ENCODE measurements around the gene DNAH7.

Gene DNAH7

DNA sequence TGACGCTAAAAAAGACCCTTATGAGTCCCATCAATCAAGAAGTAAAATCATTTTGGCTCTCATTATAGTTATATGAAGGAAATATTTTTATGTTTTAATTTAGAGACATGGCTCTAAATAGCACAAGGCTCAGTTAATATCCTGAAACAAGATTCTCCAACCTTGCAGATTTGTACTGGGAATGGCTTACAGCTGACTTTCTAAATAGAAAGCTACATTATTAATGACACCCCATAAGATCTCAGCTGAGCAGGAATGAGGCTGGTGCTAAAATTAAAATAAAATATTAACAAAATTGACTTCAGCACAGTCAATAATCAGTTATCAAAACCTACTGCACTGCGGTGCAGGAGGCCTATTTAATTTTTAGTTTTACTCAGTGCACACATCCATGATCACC, 274.8 kb downstream of the DNAH7 start:
- no peak for DNase-seq

DNA sequence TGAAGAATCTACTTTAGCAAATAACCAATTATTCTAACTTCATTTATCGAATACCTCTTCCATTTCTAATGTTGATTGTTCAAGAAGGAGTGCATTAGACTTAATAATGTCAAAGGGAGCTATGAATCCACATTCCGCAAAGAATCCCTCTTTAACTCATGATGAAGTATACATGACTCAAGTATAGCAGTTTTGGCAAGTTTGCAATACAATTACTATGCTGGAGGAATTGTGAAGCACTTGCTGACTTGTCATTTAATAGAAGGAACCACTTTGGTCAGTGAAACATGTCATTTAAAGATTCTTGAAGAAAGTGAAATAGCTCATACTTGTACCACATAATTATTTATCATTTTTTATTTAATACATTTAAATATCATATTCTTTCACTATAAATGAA, 286.5 kb downstream of the DNAH7 start:
- DNase-seq: no peak

DNA sequence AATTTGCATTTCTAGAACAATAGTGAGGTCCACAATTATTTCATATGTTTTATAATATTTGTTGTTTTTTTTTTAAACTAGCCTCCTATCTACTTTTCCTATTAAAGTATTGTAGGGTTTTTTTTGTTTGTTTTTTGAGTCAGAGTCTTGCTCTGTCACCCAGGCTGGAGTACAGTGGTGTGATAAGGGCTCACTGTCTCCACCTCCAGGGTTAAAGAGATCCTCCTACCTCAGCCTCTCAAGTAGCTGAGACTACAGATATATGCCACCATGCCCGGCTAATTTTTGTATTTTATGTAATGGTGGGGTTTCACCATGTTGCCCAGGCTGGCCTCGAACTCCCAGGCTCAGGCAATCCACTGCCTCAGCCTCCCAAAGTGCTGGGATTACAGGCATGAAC, 289.1 kb downstream of the DNAH7 start:
- no peak for DNase-seq

DNA sequence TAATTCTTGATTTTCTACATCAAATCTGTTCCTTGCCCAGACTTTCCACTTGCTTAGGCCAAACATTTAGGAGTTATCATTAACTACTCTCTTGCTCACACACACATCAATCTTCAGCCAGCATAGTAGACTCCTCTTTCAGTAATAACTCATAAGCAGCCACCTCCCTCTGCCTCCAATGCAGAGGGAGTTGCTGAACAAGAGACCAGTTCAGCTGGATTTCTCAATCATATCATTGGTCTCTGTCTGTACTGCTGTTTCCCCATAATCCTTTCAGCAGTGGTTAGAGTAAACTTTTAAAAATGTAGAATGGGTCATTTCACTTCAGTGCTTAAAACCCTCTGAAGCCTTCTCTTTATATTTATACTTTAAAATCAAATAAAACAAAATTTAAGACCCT, 298.7 kb downstream of the DNAH7 start:
- no peak for DNase-seq

DNA sequence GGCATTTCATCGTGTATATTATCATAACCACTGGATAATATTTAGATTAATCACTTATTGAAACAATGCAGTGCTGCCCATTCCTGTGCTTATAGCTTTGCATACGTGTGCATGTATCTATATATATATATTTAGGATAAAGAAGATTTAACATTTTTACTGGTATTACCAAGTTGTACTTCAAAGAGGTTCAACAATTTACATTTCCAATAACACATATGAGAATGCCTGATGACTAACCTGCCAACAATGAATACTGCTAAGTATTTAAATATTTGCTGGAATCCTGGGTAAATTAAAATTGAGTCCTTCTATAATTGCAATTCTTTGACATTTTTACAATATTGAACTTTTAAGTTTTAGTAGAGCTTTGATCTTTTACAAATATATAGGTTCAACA, 300.2 kb downstream of the DNAH7 start:
- no peak for DNase-seq

DNA sequence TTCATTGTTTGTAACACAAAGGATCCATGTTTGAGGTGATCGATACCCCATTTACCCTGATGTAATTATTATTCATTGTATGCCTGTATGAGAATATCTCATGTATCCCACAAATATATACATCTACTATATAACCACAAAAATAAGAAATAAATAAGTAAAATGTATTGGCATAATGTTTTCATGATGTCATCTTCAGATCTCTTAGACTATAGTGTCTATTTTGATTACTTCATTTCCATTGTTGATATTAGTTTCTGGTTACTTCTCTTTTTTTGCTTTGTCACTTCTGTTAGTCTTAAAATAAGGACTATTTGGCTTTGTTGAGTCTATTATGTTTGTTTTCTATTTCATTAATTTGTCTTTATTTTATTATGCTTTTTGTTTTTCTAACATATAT, 301.9 kb downstream of the DNAH7 start:
- DNase-seq: no peak

DNA sequence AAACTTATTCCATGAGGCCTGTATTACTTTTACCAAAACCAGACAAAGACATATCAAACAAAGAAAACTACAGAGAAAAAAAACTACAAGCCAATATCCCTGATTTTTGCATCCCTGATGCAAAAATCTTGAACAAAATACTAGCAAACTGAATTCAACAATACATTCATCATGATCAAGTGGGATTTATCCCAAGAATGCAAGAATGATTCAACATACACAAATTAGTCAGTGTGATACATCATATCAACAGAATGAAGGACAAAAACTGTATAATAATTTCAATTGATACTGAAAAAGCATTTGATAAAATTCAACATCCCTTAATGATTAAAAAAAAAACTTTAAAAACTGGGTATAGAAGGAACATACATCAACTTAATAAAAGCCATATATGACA, 304.8 kb downstream of the DNAH7 start:
- DNase-seq: no peak

DNA sequence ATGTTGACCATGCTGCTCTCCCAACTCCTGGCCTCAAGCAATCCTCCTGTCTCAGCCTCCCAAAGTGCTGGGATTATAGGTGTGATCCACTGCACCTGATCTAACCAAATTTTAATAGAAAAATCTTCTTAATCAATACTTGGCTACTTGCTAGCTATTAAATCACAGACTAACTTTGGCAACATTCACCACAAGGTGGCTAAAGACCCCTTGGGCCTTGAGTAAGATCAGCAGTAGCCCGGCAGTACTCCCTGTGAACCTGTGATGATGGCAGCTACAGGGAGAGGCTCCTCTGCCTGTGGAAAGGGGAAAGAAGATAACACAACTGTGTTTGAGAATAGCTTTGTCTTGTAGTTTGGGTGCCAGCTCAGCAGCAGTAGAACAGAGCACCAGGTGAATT, 308.8 kb downstream of the DNAH7 start:
- no peak for DNase-seq

DNA sequence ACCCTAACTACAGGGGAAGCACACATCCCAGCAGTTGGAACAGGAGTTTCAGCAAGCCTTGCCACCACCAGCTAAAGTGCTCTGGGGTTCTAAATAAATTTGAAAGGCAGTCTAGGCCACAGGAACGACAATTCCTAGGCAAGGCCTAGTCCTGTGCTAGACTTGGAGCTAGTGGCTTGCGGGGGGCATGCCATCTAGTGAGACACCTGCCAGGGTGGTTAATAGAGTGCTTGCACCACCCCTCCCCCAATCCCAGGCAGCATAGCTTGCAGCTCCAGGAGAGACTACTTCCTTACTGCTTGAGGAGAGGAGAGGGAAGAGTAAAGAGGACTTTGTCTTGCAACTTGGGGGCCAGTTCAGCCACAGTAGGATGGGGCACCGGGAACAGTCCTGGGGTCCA, 309.8 kb downstream of the DNAH7 start:
- no peak for DNase-seq

DNA sequence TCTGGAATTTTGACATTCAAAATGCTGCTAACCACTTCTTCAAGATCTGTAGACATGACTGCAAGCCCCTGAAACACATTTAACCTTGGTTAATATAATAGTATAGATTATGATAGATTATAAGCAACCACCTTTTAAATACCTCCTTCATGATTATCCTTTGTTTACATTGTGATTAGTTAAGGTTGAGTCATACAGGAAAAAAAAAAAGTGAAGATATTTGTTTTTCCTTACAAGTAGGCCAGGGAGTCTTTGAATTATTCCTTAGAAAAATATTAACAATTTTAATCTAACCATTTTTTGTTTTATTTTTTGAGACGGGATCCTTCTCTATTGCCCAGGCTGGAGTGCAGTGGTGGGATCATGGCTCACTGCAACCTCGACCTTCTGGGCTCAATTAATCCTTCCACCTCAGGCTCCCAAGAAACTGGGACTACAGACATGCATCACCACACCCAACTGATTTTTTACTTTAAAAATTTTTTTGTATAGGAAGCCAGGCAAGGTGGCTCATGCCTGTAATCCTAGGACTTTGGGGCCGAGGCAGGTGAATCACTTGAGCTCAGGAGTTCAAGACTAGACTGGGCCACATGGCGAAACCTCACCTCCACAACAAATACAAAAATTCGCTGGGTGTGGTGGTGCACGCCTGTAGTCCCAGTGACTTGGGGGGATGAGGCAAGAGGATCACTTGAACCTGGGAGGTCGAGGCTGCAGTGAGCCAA, 312.3 kb downstream of the DNAH7 start:
- no peak for DNase-seq

DNA sequence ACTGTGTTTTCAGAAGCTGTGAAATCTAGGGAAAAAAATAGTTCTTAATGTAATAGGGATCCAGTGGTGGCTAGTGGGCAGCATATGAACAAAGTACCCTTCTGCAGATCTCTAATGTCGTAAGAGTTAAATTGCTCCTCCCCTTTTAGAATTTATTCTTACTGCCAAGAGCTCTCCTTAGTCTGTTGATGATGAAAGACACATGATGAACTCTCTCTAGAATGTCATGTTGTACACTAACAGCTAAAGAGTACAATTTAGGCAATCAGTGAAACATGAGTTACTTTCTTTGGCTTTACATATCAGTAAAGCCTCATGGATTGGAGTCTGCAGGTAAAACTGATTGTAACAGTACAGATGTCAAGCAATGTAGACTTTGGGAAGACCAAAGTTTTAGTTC, 327.4 kb downstream of the DNAH7 start:
- DNase-seq: no peak

DNA sequence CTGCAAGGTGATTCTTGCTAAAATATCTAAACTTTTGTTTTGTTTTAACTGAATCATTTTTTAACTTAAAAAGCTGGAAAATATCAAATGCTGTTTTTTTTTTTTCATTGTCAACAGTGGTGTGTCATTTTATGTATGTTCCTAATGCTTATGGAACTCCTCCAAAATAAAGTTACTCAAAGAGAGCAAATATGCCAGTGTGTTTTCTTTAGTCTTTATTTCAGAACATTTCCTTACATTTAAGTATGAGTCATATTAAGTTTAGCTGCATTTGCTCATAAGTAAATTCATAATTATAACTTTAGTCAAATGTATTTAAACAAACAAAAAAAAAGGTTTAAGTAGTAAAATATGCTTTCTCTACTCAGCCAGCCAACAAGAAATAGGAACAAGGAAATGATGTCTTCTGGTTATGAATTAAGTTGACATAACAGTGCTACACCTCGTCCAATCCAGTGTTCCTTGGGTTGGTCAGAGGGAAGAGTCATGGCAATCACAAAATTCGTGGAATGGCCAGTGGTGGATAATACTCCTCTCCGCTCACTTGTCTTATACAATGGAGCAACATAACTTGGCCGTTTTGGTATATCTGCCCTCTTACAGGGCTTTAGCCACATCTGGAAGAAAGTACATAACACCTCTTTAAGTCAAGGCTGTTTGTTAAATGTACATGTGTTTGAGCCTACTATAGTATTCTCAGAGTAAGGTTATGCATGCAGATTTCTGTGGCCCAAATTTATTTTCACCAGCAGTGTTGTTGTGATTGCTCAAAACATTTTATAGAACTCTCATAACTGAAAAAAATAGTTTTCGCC, 330.9 kb downstream of the DNAH7 start:
- DNase-seq: no peak

DNA sequence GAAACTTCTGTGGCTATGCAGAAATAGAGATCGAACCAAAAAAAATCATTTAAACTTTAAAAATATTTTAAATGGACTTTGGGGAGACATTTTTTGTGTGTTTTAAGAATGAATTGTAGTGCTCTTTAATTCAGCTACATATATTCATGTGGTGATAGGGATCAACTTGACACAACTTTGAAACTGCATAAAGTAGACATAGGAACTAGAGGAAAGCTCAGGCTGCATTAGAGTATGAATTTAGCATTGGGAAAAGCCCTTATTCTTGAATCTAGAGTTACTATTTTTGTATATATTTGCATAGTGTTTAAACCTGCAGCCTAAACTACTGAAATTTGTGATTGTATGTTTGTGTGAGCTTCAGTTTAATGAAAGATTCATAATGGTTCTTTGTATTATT, 333.3 kb downstream of the DNAH7 start:
- no peak for DNase-seq

DNA sequence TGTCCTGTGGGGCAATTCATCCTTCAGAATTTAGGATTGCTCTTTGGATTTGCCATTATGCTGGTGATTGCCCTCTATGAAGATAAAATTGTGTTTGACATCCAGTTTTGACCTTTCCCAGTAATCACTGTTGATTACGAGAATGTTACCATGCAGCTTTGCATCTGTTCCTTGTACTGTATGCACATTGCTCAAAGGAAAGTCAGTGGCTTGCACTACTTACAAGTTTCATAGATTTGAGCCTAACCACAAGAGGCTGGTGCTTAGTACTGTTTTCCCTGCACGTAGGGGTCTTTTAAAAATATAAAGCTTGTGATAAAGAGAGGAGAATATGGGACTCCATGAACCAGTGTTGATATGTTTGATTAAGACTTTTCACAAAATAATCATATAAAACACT, 333.7 kb downstream of the DNAH7 start:
- DNase-seq: no peak

DNA sequence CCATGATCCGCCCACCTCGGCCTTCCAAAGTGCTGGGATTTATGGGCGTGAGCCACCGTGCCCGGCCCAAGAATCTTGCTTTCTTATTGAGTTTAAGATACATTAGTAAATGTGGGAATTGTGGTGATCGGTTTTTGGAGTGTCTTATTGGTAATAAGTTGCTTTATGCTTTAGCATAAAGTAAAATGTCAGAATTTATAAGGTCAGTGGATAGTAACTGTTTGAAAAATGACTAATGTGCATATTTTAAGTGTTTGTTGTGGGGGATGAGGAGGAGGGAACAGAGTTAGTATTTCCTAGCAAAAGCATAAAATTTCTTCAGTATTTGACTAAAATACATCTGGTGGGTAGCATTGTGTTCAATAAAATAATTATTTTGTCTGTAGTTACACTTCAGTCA, 334.2 kb downstream of the DNAH7 start:
- no peak for DNase-seq

DNA sequence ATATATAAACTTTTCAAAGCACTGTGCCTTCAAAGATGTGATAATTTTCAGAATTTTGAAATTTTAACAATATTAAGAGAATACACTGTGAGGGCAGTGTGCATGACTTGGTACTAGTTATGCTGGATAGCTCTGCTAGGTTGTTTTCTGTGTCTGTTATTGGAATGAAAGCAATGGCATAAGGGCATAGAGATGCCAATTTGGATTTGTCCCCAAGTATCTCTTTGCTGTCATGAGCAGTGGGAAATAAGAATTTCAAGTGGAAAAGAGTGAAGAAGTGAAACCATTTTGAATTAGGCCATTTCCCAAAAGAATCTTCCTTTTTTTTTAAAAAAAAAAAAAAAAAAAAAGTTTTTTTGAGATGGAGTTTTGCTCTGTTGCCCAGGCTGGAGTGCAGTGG, 334.8 kb downstream of the DNAH7 start:
- DNase-seq: no peak

DNA sequence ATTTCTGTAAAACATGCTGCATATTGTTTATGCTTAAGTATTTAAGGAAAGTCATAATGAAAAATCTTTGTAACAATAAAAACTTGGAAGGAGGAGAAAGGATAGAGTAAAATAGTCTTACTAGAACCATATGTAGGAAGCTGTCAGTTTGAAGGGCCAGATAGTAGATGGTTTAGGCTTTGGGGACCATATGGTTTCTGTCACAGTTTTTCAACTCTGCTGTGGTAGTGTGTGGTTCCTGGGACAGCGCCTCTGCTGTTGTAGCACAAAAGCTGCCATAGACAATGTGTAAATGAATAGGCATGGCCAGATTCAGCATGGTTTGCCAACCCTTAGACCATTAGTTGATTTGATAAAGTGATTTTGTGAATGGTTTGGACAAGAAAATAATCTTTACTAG, 336.1 kb downstream of the DNAH7 start:
- no peak for DNase-seq

DNA sequence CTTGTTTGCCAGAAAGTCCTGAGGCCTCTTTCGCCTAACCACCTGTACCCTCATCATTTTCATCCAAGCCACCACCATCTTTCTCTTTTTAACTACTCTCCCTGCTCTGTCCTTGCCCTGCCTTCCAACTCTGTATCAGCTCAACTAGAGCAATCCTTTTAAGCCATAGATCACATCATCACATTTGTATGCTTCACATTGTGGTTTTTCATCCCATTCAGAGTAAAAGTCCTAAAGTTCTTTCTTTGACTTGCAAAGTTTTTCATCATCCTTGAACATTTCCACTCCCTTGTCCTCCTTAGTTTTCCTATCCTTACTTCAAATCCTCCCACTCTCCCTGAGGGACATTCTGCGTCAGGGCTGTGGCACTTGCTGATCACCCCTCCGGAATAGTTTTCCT, 337.7 kb downstream of the DNAH7 start:
- DNase-seq: no peak

DNA sequence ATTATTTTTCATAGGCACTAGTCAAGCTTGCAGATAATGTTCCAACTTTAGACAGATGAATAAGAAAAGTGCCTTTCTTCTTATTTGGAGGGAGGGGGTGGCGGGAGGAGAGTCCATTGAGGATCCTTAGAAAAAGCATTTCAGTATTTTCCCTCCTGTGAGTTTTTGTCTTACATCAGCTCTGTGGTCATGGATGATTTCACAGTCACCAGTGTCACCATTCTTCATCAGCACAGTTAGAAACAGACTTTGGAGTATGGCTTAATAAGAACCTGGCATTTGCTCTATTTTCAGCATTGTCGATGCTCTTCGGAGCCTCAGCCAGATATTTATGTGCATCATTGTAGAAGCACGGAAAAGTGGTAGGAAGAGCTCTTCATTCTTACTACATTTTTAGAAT, 341.5 kb downstream of the DNAH7 start:
- no peak for DNase-seq

DNA sequence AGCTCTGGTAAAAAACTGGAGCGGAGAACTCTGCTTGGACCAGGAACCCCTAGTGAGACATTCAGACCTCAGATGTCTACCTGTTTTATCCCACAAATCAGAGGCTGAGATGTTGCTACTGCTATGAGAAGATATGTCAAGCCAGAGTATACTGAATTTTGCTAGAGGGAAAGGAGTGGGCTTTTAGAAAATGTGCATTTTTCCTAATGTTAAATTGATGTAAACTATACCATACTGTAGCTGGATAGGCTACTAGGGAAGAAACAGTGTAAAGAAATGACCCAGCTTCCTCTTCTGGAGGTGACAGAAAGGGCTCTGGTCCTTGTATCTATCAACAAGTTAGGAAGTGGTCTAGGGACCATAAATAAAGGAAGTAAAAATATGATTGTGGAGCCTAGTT, 346.6 kb downstream of the DNAH7 start:
- DNase-seq: no peak

DNA sequence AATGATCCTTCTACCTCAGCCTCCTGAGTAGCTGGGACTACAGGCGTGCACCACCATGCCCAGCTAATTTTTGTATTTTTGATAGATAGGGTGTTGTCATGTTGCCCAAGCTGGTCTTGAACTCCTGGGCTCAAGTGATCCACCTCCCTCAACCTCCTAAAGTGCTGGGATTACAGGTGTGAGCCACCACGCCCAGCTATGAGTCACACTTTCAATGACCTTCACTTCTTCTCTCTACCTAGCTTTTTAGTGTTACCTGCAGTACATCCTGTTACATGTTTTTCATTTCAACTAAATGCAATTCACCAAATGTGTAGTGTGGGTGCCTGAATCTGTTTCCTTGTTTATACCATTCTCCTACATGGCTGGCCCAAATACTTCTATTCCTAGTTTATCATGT, 347.6 kb downstream of the DNAH7 start:
- no peak for DNase-seq

DNA sequence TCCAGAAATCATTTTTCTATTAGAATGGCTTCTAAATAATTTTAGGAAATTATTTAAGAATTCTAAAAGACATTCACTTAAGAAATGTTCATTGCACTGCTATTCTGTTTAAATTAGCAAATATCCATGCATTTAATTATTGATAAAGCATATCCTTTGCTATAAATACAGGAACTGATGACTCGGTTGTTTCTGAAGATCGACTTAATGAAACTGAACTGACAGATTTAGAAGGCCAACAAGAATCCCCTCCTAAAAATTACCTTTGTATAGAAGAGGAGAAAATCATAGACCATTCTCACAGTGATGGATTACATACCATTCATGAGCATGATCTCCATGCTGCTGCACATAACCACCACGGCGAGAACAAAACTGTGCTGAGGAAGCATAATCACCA, 352.2 kb downstream of the DNAH7 start:
- DNase-seq: no peak

DNA sequence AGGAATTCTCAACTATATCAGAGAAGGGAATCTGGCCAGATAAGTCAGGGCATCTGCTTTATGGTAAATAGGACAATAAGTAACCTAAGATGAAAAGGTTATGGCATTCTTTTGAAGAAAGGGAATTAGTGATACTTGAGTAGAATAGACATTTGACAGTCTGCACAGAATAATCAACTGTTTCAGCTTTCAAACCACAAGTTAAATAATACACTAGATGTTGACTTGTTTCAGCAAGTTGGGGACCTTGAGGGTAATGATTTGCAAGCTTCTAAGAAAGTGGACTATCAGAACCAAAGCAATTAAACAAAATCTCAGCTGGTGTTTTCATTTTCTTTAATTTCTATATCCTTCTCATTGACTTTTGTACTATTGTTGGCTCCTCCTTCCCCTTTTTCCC, 357.2 kb downstream of the DNAH7 start:
- DNase-seq: no peak

DNA sequence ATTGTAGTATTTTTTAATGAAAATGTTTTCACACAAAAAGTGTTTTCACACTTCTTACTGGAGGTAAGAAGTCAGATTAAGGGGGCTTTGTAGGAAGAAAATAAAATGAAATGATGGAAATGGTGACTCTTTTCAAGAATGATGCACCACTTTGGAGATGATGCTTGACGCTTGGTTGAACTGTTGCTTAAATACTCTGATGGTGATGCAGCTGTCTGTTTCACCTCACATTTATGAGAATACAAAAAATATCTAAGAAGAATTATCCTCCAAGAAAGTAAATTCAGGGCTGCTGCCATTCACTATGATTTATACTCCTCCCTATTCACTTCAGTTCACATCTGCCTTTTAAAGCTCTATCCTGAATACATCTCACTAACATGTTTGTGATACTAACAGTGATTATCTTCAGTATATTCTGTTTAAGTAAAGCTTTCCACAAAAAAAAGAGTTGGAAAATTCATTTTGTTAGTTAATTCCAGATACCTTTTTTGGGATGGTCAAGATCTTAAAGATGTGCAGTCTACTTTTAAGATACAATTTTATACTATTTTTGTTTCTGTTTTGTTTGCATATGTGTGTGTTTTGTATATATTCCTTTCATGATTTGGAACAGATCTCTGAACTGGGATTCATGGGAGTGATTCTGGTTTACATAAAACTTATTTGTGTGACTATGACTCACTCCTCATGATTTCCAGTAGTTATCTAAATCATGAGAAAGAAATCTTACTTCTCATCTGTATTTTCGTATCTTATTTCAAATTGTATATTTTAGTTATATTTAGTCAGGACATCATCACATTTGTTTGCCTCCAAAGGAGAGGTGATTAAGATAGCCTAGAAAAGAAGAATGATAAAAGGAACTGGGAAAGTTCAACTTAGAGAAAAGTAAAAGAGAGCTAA, 358.5 kb downstream of the DNAH7 start:
- DNase-seq: no peak

Measured in DMS153 (cell line).